GM19099 (cell line): Measurements from ENCODE around the gene CTDNEP1.
A peak's percentile ranks its signal among the peaks of the same experiment; 100 is the strongest.

ENCODE experiments used
- POLR2A ChIP-seq: IDR thresholded peaks from 3 replicates; pipeline ENCODE4 v1.6.1; 2011; ENCODE audit warnings: low read depth; ENCODE audit not compliant: insufficient read length; ENCODE audit errors: extremely low read depth

The CTDNEP1 gene

GRCh38 chr17:7232114-7232513 lies 19.4 kb downstream of the CTDNEP1 start:
- no peak for TF ChIP-seq POLR2A

GRCh38 chr17:7229504-7229903 lies 22.0 kb downstream of the CTDNEP1 start:
- TF ChIP-seq POLR2A, result no peak

DNA sequence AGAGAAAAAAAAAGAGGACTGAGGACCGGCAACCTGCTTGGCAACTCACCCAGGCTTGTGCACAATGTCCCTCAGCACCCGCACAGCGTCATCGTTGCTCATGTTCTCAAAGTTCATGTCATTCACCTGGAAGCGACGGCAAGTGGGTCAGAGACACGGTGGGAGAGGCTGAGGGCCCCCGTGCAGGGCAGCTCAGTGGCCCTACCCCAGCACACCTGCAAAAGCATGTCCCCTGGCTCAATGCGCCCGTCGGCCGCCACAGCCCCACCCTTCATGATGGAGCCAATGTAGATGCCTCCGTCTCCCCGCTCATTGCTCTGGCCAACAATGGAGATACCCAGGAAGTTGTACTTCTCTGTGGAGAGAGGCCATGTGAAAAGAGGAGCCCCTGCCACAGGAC lies 22.6 kb downstream of the CTDNEP1 start:
- TF ChIP-seq POLR2A, result no peak

- no peak for TF ChIP-seq POLR2A
Observed at GRCh38 chr17:7226721-7227710, 24.5 kb downstream of the CTDNEP1 start.

DNA sequence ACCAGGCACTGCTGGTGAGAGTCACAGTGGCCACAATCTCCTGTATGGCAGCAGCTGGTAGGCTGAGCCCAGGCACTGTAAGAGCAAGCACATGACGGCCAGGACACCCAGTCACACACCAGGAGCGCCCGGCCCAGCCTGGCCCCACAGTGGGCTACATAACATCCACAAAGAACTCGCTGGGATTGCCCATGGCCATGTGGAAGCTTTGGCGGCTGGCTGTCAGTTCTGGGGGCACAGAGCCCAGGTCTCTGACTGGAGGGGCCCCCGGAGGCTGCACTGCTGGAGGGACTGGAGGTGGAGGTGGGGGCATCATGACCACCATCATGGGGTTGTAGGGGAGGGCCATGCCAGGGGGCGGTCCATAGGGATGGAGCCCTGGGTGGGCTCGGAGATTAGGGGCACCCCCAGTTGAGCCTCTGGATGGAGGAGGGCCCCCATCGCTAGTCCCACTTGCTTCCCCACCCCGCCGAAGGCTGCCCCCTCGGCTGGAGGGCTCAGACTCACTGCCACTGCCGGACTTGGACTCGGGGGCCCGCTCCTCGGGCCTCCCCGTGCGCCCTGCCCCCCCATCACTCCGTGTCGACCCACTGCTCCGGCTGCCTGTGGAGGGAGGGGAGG lies 25.7 kb downstream of the CTDNEP1 start:
- TF ChIP-seq POLR2A, result no peak

DNA sequence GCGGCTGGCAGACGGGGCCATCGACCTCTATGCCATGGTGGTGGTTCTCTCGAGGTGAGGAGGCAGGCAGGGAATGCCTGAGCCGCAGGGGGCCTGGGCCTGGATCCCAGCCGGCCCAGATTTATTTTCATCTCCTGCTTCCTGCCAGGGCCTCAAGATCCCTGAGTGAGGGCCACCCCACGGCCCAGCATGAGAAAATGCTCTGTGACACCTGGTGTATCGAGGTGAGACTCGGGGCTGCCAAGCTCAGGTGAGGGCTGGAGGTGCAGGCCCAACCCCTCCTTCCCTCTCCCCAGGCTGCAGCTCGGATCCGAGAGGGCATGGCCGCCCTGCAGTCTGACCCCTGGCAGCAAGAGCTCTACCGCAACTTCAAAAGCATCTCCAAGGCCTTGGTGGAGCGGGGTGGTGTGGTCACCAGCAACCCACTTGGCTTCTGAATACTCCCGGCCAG lies 26.8 kb downstream of the CTDNEP1 start:
- TF ChIP-seq POLR2A, result no peak

- no peak for TF ChIP-seq POLR2A
Observed at GRCh38 chr17:7224110-7224509, 27.4 kb downstream of the CTDNEP1 start.

DNA sequence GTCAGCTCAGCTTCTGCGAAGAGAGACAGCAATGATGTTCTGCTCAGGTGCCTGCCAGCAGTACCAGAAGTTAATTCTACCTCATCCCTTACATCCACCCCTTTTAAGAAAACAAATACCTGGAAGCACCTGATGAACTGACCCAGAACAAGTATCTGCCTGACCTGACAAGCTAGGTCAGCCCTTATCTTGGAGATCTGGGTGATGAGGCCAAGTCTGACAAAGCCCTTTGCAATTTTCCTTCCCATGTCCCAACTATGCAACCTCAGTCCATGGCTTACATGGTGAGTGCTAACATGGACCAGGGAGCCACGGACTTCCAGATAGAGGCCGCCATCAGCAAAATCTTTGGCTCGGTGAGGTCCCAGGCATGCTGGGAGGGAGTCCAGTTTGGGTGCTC lies 28.2 kb downstream of the CTDNEP1 start:
- no peak for TF ChIP-seq POLR2A

DNA sequence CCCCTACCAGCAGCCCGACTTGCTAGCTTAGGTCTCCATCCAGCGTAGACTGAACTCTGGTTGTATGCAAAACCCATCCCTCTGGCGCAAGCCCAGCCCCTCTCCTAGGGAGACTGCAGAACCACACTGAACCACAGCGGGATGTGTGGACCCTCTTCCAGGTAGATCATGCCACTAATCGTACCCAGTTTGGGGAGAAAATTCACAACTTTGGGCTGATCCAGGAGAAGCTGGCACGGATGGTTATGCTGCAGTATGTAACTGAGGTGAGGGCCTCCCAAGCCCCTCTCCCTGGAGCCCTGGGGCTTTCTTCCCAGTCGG lies 28.6 kb downstream of the CTDNEP1 start:
- no peak for TF ChIP-seq POLR2A

- TF ChIP-seq POLR2A, result peak; percentile 24
Observed at GRCh38 chr17:7222093-7222971, 29.2 kb downstream of the CTDNEP1 start.

DNA sequence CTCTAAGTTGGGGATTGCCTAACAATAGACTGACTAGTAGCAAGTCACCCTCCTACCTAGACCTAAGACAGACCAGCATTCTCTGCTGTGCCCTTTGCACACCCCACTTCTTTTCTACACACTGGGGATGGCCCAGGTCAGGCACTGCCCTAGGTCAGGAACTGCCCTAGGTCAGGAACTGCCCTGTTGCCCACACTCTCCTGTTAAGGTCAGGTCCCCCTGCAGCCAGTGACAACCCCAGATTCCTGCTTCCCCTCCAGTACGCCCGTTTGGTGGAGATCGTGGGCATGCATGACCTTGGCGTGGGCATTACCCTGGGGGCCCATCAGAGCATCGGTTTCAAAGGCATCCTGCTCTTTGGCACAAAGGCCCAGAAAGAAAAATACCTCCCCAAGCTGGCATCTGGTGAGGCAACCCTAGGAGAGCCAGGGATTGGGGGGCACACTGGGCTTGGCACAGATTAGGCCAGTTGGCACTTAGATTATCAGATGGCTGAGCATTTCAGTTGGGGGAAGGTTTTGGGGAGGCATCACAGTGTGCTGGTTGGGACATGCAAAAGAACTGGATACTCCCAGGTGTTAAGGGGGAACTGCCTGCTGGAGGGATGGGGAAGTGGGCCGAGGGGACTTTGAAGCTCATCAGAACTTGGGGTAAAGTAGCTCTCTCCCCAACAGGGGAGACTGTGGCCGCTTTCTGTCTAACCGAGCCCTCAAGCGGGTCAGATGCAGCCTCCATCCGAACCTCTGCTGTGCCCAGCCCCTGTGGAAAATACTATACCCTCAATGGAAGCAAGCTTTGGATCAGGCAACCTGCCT lies 30.0 kb downstream of the CTDNEP1 start:
- TF ChIP-seq POLR2A, result no peak

DNA sequence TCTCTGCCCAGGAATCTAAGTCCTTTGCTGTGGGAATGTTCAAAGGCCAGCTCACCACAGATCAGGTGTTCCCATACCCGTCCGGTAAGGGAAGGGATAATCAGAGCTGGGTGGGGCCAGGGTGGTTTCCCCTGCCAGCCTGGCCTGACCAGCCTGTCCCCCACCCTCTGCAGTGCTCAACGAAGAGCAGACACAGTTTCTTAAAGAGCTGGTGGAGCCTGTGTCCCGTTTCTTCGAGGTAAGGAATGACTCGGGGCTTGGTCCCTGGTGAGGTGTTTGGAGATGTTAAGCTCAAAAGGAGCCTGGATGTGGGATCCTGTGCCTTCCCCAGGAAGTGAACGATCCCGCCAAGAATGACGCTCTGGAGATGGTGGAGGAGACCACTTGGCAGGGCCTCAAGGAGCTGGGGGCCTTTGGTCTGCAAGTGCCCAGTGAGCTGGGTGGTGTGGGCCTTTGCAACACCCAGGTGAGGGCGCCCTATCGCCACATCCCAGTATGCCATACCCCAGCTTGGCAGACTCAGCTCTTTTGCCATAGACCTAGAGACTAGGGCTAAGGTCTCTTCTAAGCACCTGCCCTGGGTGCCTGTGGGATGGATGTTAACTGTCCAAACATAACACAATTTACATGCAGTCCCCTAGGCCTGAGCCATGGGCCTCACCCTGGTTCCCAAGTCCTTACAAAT lies 30.8 kb downstream of the CTDNEP1 start:
- TF ChIP-seq POLR2A, result no peak

- TF ChIP-seq POLR2A, result peak; percentile 73
Observed at GRCh38 chr17:7219812-7220592, 31.5 kb downstream of the CTDNEP1 start, which contains the start of the genes ACADVL and DLG4. ACADVL (plus strand) TSS chr17:7219938; CDS start chr17:7219985, 47 bp downstream. DLG4 (minus strand) TSS chr17:7219836.

DNA sequence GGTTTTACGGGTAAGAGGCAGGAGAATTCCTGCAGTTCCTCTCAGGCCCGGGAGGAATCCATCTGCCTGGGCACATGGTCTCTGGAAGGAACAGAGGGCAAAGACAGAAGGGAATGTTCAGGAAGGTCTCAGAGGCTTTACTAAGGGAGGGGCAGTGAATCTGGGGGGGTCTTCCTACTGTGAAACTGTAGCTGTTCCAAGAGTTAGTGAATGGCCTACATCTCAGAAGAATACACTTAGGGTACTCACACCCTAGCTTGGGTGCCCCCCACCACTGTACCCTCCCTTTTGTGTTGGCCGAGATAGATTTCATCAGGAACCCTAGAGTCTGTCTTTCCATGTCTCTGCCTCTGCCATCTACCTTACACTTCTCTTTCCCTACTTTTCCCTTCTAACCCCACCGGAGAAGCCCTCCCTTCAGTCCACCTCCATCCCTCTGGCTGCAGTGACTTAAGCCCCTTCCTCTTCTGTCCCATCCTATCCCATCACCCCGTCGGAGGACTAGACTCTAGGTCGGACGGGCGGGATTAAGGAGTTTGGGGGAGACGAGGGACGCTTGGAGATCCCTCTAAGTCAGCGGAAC lies 32.2 kb downstream of the CTDNEP1 start:
- TF ChIP-seq POLR2A, result no peak
